ENCODE measurements around the gene TGFBRAP1.

TGFBRAP1 gene

GRCh38 chr2:105375001-105375561, 45.5 kb upstream of the TGFBRAP1 start:
- TF ChIP-seq CTCF (IDR thresholded peaks at IDR 0.05; ENCODE audit: low read length, missing control alignments), result no peak
- DNase-seq (ENCODE audit: low read depth), result peak; percentile 81
- H3K4me3 ChIP-seq (replicated peaks; ENCODE audit: low read depth, low read length), result no peak overlapping the region

- no peak overlapping the region for H3K4me3 ChIP-seq (replicated peaks; ENCODE audit: low read depth, low read length)
- no peak for TF ChIP-seq CTCF (IDR thresholded peaks at IDR 0.05; ENCODE audit: low read length, missing control alignments)
- no peak for DNase-seq (ENCODE audit: low read depth)
Observed at GRCh38 chr2:105373895-105374401, 44.4 kb upstream of the TGFBRAP1 start.

- peak; percentile 37 for DNase-seq (ENCODE audit: low read depth)
- no peak overlapping the region for H3K4me3 ChIP-seq (replicated peaks; ENCODE audit: low read depth, low read length)
- TF ChIP-seq CTCF (IDR thresholded peaks at IDR 0.05; ENCODE audit: low read length, missing control alignments), result no peak
Observed at GRCh38 chr2:105373344-105373781, 43.8 kb upstream of the TGFBRAP1 start.

- no peak overlapping the region for H3K4me3 ChIP-seq (replicated peaks; ENCODE audit: low read depth, low read length)
- no peak for DNase-seq (ENCODE audit: low read depth)
- no peak for TF ChIP-seq CTCF (IDR thresholded peaks at IDR 0.05; ENCODE audit: low read length, missing control alignments)
Observed at GRCh38 chr2:105371810-105372209, 42.3 kb upstream of the TGFBRAP1 start.

GRCh38 chr2:105371156-105371555, 41.6 kb upstream of the TGFBRAP1 start:
- H3K4me3 ChIP-seq (replicated peaks; ENCODE audit: low read depth, low read length), result no peak overlapping the region
- no peak for DNase-seq (ENCODE audit: low read depth)
- TF ChIP-seq CTCF (IDR thresholded peaks at IDR 0.05; ENCODE audit: low read length, missing control alignments), result no peak

- peak; percentile 92 for DNase-seq (ENCODE audit: low read depth)
- peak; percentile 89 for TF ChIP-seq CTCF (IDR thresholded peaks at IDR 0.05; ENCODE audit: low read length, missing control alignments)
- no peak overlapping the region for H3K4me3 ChIP-seq (replicated peaks; ENCODE audit: low read depth, low read length)
Observed at GRCh38 chr2:105369777-105370690, 40.5 kb upstream of the TGFBRAP1 start.
